NCI-H187 (cell line): ENCODE results near the gene THRSP.
"Not testable (repeated sequence)": the region's sequence is repeated elsewhere in the genome, so short reads cannot be mapped to it uniquely, and the experiment has no call there.

ENCODE experiments used
- DNase-seq, 2 experiments: peaks; one replicate each; lab custom pipeline; 2025; lab: John Stamatoyannopoulos, UW

The THRSP gene

DNA sequence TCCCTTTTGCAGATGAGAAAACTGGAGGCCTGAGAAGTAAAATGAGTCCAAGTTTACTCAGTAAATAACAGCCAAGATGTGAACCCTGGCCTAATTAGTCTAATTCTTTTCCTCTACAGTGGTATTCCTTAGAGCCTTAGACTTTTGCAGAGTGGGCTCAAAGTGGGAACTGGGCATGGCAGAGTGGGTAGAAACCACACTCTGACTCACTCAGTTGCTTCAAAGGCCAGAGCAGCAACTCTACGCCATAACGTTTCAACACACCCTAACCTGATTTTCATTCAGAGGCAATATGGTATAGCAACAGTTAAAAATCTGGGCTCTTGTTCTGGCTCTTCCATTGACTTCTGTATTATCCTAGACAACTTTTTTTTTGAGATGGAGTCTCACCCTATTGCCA is 2.8 kb downstream of the THRSP start:
- DNase-seq: no peak

DNA sequence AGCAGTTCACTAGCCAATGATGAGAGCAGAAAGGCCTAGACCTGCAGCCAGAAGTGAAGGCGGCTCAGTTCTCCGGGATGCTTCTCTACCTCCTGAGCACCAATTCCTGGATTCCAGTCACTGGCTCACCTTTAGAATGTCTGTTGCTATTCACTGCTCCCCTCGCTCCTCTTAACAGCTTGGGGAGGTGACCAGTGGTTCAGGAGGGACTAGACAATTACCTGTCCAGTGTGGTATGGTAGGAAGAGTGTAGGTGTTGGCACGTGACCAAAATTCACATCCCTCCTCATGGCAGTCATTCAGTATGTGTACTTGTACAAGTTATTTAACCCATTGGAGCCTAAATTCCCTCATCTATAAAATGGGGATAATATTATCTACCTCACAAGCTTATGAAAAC is 4.0 kb downstream of the THRSP start:
- no peak for DNase-seq

DNA sequence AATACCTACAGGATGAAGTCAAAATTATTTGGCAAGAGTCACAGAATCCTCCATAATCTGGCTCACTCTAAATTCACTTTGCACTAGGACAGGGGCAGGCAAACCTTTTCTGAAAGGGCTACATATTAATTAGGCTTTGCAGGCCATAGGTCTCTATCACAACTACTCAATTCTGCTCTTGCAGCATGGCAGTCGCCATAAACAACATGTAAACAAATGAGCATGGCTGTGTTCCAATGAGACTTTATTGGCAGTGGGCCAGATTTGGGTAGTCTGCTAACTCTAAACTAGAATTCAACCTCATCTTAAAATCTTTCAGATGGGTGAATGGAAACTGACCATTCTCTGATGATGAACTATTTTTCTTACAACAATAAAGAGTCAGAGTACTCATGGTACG is 5.8 kb downstream of the THRSP start:
- DNase-seq: no peak

DNA sequence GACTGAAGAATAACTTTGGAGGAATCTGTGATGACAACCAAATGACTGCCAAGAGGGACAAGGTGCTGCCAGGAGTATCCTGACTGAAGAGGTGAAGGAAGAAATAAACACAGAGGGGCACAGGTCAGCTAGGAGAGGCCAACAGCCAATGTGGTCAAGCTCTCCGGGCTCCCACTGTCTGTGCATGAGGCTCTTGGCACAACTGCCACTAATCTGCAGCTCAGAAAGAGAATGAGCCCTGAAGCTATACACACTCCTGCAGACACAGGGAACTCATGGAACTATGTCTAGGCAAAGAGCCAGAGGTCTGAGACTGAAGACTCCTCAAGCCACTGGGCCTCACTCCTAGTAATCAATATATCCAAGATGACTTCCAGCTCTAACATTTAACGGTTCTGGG is 7.0 kb downstream of the THRSP start:
- no peak for DNase-seq

- DNase-seq: no peak
These were observed 8.1 kb downstream of the THRSP start for GRCh38 chr11:78071717-78072116.

DNA sequence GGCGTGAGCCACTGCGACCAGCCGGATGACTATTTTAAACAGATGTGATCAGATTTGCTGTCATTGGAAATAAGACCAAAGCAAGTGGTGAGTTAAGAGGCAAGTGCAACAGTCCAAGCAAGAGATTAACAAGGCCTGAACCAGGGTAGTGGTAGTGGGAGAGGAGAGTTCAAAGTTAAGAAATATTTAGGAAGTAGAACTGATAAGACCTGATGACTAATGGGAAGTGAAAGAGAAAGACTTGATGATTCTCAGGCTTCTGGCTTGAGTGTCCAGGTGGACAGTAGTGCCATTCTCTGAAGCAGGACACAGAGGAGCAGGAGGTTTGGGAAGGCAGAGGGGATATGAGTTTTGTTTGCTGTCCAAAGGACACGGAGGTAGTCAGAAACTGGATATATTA is 8.8 kb downstream of the THRSP start:
- no peak for DNase-seq

GRCh38 chr11:78074756-78075155 is 11.1 kb downstream of the THRSP start:
- DNase-seq: no peak

GRCh38 chr11:78076733-78077403 is 13.2 kb downstream of the THRSP start:
- no peak for DNase-seq

DNA sequence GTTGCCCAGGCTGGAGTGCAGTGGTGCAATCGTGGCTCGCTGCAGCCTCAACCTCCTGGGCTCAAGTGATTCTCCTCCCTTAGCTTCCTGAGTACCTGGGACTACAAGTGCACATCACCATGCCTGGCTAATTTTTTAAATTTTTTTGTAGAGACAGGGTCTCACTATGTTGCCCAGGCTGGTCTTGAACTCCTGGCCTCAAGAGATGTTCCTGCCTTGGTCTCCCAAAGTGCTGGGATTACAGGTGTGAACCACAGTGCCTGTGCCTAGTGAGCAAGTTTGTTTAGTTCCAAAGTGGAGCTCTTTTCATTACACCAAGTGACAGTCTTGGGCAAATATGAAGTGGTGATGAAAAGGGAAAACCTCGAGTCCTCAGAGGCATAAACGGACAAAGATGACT is 13.9 kb downstream of the THRSP start:
- DNase-seq: not testable (repeated sequence)

DNA sequence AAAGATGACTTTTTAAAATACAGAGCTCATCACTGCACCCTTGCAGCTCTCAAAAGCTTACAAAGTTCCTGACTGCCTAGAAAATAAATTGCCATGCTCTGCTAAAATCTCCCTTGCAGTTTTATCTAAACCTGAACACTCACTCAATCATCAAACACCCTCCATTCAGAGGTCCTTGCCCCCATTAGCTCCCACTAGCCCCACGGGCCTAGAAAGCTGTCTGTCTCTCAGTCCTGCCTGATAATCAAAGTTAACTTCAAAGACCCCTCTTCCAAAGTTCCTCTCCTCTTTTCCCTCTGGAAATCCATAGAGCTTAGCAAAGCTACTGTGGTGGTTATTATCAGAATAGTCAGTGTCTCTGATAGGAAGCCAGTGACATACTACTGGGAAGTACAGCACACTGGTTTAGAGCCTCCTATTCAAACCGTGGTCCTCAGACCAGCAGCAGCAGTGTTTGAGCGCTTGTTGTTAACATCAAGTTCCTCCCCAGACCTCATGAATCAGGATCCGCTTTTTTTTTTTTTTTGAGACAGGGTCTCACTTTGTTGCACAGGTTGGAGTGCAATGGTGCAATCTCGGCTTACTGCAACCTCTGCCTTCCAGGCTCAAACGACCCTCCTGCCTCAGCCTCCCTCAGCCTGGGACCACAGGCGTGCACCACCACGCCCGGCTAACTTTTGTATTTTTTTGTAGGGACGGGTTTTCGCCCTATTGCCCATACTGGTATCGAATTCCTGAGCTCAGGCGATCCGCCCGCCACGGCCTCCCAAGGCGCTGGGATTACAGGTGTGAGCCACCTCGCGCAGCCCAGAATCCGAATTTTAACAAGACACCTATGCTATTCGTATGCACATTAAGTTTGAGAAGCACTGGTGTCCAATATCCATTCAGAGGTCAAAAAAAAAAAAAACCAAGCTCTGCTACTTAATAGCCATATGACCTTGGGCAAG is 14.8 kb downstream of the THRSP start:
- DNase-seq: no peak

DNA sequence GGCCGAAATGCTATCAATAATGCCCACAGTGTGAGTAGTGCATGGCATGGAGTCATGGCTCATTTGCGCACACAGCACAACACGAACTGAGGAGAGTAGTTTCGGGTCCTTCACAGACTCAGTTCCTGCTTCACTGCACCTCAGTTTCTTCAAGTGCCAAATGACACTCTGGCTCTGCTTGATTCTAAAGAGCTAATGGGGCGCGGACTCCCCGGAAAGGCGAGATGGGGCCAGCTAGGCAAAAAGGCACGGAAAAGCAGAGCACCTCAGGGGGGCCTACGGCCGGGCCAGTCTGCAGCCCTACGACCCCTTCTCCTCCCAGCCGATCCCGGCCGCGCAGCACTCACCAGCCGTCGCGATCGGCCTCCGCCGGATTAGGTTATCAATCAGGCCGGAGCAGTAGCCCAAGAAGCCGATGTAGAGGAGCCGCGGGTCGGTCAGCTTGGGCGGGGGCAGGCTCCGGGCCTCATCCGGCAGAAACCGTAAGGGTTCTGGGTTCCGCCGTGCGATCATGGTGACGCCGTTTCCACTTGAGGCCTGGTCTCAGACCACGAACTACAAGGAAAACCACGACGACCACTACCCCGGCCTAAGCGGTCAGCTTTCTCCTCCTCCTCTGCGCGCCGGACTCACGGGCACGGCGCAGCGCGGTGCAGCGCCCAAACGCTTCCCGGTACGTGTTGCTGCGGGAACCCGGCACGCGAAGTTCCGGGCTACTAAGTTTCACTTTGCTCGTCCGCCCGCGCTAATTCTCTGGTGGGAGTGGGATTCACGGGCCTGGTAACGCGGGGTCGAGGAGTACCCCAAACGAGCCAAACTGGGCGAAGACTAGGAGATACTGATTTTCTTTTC is 15.8 kb downstream of the THRSP start, which contains the start of gene NDUFC2:
NDUFC2 (minus strand) TSS at position 631 of the 852 bp plus-strand sequence; CDS start at position 513, 118 bp downstream.
- DNase-seq: peak; percentile 41 to 48

GRCh38 chr11:78080084-78080817 is 16.6 kb downstream of the THRSP start:
- no peak for DNase-seq

GRCh38 chr11:78080818-78081495 is 17.3 kb downstream of the THRSP start:
- no peak for DNase-seq

GRCh38 chr11:78081583-78081982 is 17.9 kb downstream of the THRSP start:
- DNase-seq: no peak

GRCh38 chr11:78082146-78082545 is 18.5 kb downstream of the THRSP start:
- DNase-seq: no peak

DNA sequence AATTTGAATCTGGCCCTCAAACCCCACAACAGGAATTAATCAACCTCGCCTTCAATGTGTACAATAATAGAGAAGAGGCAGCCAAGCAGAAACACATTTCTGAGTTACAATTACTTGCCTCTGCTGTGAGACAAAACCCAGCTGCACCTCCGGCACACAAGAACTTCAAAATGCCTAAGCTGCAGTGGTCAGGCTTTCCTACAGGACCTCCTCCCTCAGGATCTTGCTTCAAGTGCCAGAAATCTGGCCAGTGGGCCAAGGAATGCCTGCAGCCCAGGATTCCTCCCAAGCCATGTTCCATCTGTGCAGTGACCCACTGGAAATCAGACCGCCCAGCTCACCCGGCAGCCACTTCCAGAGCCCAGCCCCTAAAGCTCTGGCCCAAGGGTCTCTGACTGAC is 19.4 kb downstream of the THRSP start:
- no peak for DNase-seq

DNA sequence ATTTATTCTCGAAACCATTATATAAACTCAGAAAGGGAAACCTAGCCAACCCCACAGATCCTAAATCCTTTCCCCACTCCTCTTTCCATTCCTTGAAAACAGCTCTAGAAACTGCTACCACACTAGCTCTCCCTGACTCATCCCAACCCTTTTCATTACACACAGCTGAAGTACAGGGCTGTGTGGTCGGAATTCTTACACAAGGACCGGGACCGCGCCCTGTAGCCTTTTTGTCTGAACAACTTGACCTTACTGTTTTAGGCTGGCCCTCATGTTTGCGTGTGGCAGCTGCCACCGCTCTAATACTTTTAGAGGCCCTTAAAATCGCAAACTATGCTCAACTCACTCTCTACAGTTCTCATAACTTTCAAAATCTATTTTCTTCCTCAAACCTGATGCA is 20.8 kb downstream of the THRSP start:
- DNase-seq: not testable (repeated sequence)

DNA sequence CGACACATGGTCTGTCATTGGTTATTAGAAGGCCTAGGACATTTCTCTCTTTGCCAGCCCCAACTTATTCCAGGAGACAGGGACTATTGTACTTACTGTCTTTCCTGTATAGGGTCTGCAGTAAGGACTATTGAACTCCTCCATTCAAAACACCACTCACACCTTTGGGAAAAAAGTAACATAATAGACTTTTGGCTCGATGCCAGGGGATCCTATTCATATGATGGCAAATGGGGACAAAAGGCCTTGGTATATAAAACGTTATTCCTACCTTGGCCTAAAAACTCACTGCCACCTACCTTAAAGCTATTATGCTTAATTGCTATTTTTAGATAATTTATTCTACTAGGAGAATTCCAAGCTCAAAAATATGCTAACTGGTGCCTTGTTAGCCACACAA is 22.3 kb downstream of the THRSP start:
- no peak for DNase-seq

- not testable (repeated sequence) for DNase-seq
These were observed 22.9 kb downstream of the THRSP start for GRCh38 chr11:78086521-78087074.

GRCh38 chr11:78094250-78094649 is 30.6 kb downstream of the THRSP start:
- DNase-seq: no peak
